GM18909 (cell line): ENCODE measurements around the gene EPHB2.
"Not testable (repeated sequence)": the region's sequence is repeated elsewhere in the genome, so short reads cannot be mapped to it uniquely, and the experiment has no call there.

ENCODE experiments used
- ATAC-seq: cut with Tn5 transposase; IDR thresholded peaks from one replicate; pipeline ENCODE4 v1.9.1; 2021; ENCODE audit warnings: mild to moderate bottlenecking; ENCODE audit not compliant: unreplicated experiment, poor library complexity

EPHB2 gene

DNA sequence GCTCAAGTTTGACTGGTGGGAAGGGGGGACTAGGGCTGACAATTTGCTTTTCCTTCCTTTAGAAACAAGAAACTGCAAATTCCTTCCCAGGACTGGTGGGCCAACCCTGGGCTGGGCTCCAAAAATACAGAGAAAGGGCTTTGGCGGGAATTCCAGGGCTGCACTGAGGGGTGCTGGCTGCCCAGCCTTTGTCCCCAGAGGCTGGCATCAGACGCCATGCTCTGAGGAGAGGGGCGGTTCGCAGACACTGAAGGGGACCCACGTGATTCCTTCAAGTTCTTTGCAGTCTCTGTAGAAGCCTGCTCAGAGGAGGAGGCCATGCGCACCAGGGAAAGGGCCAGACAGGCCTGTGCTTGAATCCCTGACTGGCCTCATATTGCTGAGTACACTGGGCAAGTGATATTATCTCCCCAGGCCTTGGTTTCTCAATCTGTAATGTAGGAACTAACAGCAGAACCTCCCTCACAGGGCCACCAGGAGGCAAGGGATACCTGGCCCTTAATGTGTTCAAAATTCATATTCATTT lies 119.5 kb downstream of the EPHB2 start:
- ATAC-seq: no peak

DNA sequence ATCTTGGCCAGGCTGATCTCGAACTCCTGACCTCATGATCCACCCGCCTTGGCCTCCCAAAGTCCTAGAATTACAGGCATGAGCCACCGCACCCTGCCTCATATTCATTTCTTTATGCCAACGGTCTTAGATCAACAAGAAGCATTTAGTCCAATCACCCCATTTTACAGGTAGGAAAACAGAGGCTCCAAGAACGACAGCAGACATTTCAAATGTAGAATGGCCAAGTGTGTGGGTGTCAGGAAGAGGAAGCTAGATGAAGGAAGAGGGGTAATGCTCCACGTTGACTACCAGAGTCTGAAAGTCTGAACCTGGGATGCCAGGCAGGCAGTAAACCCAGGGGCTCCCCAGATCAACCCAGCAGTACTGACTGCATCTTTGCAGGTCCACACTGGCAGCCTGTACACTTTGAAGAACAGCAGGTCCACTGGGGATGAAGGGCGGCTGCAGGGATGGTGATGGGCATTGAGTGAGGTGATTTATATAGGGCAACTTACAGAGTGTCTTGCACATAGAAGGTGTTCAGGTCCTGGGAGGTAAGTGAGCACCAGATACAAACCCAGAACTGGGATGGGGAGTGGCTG lies 120.2 kb downstream of the EPHB2 start:
- no peak for ATAC-seq

- ATAC-seq: no peak
These were observed 121.2 kb downstream of the EPHB2 start for GRCh38 chr1:22831729-22832413.

- no peak for ATAC-seq
These were observed 121.8 kb downstream of the EPHB2 start for GRCh38 chr1:22832414-22832786.

DNA sequence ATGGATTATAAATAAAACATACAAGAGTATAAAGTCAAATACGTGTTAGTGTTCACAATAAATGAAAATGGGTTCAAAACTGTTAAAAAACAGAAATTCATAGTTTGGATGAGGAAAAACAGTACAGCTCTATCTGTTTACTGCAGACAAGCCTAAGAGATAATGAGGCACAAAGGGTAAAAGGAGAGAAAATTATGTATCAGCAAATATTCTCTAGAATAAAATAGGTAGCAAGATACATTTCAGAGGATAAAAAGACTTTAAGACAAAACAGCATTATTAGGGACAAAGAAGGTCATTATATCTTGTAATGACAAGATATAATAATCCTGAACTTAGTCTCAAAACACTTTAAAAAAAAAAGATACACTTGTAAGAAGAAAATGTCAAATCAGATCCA lies 123.1 kb downstream of the EPHB2 start:
- ATAC-seq: no peak

DNA sequence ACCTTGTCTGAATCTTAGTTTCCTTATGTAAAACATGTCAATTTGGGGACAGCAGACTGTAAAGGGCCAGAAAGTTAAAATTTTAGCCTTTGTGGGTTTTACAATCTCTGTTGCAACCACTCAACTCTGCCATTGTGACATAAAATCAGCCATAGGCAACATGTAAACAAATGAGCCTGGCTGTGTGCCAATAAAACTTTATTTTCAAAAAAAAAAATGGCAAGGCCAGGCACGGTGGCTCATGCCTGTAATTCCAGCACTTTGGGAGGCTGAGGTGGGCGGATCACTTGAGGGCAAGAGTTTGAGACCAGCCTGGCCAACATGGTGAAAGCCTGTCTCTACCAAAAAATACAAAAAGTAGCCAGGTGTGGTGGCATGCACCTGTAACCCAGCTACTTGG lies 123.8 kb downstream of the EPHB2 start:
- ATAC-seq: not testable (repeated sequence)

- no peak for ATAC-seq
These were observed 125.1 kb downstream of the EPHB2 start for GRCh38 chr1:22835636-22836319.

DNA sequence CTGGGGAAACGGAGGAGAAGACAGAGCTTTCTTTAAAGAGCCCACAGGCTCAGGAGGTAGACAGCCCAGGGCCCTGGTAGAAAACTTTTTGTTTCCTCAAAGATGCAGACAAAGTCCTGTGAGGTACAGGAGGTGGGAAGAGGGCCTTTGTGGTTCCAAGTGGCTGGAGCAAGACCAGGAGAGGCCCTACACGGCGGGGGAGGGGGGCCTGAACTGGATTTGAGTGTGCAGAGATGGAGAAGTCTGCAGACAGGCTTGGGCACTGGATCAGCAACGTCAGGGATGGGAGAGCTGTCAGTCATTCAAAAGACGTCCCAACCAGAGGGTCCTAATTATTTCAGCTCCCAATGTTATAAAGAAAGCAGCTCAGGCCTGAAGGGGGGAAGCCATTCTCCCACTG lies 126.2 kb downstream of the EPHB2 start:
- ATAC-seq: no peak

DNA sequence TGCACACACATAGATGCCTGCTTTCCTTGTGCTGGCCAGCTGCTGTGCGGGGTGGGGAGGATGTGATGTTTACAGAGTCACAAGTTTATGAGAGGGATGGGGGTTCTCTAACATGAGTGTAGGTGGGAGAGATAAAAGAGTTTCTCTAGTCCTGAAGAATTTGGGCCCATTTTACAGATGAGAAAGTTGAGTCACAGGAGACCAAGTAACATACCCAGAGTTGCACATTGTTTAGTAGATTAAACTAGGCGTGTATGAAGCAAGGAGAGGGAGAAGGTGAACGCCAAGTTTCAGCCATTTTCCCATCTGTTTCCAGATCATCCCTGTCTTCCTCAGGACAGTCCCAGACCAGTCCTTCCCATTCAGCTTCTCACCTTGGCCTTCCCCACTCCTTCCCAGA lies 126.7 kb downstream of the EPHB2 start:
- no peak for ATAC-seq

GRCh38 chr1:22838965-22839364 lies 128.3 kb downstream of the EPHB2 start:
- no peak for ATAC-seq

GRCh38 chr1:22839806-22840205 lies 129.2 kb downstream of the EPHB2 start:
- ATAC-seq: no peak

DNA sequence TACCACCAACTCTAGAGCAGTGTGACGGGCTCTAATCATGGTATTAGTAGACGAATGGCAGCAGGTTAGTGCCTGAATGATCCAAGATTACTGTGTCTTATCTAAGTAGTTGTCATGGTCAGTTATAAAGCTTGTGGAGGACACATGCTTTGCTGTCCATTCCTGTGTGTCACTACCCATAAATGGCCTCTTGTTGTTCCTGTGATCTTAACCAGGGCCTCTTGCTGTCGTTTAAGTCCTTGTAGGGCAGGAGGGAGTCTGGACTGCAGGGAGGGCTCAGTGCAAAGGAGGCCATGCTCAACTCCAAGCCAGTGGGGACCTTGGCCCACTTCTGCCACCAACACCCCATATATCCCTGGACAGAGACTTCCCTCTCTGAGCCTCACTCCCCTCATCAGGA lies 130.5 kb downstream of the EPHB2 start:
- ATAC-seq: no peak

- ATAC-seq: no peak
These were observed 131.2 kb downstream of the EPHB2 start for GRCh38 chr1:22841860-22842281.

DNA sequence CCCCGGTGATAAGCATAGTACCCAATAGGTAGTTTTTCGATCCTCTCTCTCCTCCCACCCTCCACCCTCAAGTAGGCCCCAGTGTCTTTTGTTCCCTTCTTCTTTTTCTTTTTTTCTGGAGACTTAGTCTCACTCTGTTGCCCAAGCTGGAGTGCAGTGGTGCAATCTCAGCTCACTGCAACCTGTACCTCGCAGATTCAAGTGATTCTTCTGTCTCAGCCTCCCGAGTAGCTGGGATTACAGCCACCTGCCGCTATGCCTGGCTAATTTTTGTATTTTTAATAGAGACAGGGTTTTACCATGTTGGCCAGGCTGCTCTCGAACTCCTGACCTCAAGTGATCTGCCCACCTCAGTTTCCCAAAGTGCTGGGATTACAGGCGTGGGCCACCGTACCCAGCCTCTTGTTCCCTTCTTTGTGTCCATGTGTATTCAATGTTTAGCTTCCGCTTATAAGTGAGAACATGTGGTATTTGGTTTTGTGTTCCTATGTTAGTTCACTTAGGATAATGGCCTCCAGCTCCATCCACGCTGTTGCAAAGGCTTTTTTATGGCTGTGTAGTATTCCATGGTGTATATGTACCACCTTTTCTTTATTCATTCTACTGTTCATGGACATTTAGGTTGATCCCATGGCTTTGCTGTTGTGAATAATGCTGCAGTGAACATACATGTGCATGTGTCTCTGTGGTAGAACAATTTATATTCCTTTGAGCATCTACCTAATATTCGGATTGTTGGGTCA lies 133.0 kb downstream of the EPHB2 start:
- not testable (repeated sequence) for ATAC-seq

GRCh38 chr1:22844621-22845020 lies 134.0 kb downstream of the EPHB2 start:
- ATAC-seq: no peak

GRCh38 chr1:22845398-22845935 lies 134.8 kb downstream of the EPHB2 start:
- no peak for ATAC-seq

DNA sequence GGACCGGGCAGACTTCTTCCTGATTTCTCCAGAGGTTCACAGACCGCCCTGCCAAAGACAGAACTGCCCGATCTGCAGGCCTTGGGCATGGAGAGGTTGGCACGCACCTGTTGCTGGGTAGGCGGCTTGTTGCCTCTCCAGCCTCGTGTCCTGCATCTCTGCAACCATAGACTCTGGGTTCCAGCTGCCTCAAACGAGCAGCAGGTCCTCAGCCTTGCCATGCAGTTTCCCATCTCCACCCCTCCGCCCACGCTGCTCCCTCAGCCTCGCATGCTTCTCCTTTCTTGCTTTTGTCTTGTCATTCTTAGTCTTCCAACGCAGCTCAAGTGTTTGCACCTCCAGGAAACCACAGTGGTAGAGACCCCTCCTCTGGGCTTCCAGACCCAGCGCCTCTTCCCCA lies 135.8 kb downstream of the EPHB2 start:
- ATAC-seq: no peak

DNA sequence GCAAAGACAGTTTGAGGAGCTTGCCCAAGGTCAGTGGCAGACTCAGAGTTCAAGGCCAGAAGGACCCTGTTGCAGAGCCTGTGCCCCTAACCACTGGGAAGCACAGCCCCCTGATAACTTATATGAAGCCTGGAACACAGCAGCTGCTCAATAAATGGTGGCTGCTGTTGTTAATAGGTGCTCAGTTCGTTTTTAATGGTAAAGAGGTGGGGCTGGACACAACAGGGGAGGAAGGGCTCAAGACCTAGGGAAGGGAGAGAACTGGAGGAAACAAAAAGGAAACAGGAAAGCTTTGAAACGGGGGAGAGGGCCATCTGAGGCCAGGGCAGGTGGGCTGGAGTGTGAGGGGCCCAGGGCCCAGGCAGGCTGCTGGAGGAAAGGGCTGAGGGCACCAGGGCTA lies 136.6 kb downstream of the EPHB2 start:
- ATAC-seq: no peak

- no peak for ATAC-seq
These were observed 137.1 kb downstream of the EPHB2 start for GRCh38 chr1:22847709-22848108.

DNA sequence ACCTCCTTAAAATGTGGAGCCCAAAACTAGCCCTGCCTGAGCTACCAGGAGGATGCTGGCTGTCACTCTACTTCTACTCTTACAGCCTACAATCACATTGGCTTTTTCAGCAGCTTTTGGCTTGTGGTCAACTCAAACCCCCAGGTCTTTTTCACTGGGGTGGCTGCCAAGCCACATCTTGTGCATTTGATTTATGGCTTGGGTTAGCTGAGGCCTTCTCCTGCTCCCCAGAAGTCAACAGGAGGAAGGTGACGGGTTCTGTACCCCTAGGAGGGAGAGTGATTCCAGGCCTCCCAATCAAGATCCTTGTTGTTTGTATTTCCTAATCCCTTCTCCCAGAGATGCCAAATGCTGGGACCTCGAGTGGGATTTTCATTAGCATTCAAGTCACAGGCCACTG lies 137.8 kb downstream of the EPHB2 start:
- no peak for ATAC-seq

- ATAC-seq: no peak
These were observed 139.1 kb downstream of the EPHB2 start for GRCh38 chr1:22849770-22850169.
